Mammary epithelial cell (primary cell): ENCODE data around the gene HOXB4.

Experiments
- CTCF ChIP-seq, 2 donors: IDR thresholded peaks in 1 of 2; conservative IDR thresholded peaks in 1 of 2; 2 replicates each; pipeline ENCODE4 v1.5.1; 2011 to 2012; ENCODE audit warnings: inconsistent platforms in 2 of 2, low read length in 2 of 2, mild to moderate bottlenecking in 2 of 2, control low read depth in 1 of 2, low read depth in 1 of 2; ENCODE audit not compliant: insufficient read depth in 1 of 2; ENCODE audit errors: extremely low read depth in 1 of 2
- EZH2 ChIP-seq: IDR thresholded peaks from 2 replicates; pipeline ENCODE4 v1.6.1; 2012; ENCODE audit warnings: low read length, inconsistent platforms, borderline replicate concordance

DNA sequence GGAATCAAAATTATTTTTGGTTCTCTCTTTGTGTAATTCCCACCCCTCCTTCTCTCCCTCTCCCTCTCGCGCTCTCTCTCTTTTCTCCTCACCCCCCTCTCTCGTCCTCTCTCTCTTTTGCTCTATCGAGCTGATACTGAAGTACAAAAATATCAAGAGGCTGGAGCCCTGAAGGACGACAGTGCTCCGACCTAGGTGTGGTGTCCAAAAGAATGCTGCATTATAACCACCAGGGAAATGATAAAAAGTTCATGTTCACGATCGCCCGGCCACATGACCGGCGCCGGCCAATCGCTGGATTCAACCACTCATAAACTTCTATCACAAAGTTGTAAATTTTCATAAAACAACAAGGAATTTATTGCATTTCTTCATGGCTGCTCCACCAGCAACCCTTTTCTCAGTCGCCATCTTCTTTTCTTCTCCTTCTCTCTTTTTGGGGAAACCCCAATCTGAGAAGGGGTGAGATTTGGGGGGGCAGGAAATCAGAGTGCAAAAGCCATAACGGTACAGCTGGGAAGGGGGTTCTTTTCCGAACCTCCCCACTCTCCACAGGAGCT is 26.7 kb upstream of the HOXB4 start, which contains the start of gene HOXB6:
- TF ChIP-seq CTCF (conservative IDR thresholded peaks at IDR 0.05 in 1 of 2, IDR thresholded peaks at IDR 0.05 in 1 of 2; ENCODE audit: extremely low read depth in 1 of 2, insufficient read depth in 1 of 2, low read depth in 1 of 2, low read length in 2 of 2) (no peak), EZH2 (no peak)
